ENCODE measurements around the gene IL5RA.

- TF ChIP-seq CTCF (IDR thresholded peaks at IDR 0.05) (no peak), EP300 (IDR thresholded peaks at IDR 0.05) (no peak)
Measured at GRCh38 chr3:3084890-3085289, 25.3 kb downstream of the IL5RA start.

Data from stomach (tissue), 4 donors.